HepG2 (cell line): ENCODE measurements around the gene PYGB. TPM values are rescaled to one million over a fixed set of nuclear protein-coding genes. Genes with fewer than 3 reads are reported as not detected.
A peak's percentile ranks its signal among the peaks of the same experiment; 100 is the strongest.

Experiments used
- FIP1L1 ChIP-seq: fragments of 200-400 bp; formaldehyde crosslinking; IDR thresholded peaks from 2 replicates; pipeline ENCODE4 v1.6.1; 2018; ENCODE audit warnings: low read depth, mild to moderate bottlenecking, low read length, moderate library complexity, borderline replicate concordance; ENCODE audit not compliant: insufficient read depth
- FOXA3 ChIP-seq: IDR thresholded peaks from 2 replicates; pipeline ENCODE4 v1.6.1; 2016; ENCODE audit warnings: missing genetic modification reagents, missing compliant biosample characterization
- GABPA ChIP-seq, 2 experiments: IDR thresholded peaks; 2 replicates each; pipeline ENCODE4 v1.6.1; 2011 to 2016; ENCODE audit warnings: low read depth in 2 of 2, low read length in 1 of 2, missing biosample characterization in 1 of 2, missing genetic modification characterization in 1 of 2
- KDM6A ChIP-seq: IDR thresholded peaks from 2 replicates; pipeline ENCODE4 v1.6.1; 2016; ENCODE audit warnings: low read depth
- PAX8 ChIP-seq: sonication (generic); formaldehyde crosslinking; IDR thresholded peaks from 2 replicates; pipeline ENCODE4 v1.8.0; 2022; ENCODE audit warnings: mild to moderate bottlenecking, missing genetic modification reagents, borderline replicate concordance
- PRDM15 ChIP-seq: sonication (generic); formaldehyde crosslinking; IDR thresholded peaks from 2 replicates; pipeline ENCODE4 v1.4.0; 2020; ENCODE audit warnings: missing genetic modification reagents
- RARA ChIP-seq: IDR thresholded peaks from 2 replicates; pipeline ENCODE4 v1.6.1; 2016; ENCODE audit warnings: missing genetic modification reagents, missing compliant biosample characterization
- SMAD1 ChIP-seq: sonication (generic); formaldehyde crosslinking; IDR thresholded peaks from 2 replicates; pipeline ENCODE4 v1.4.0; 2020; ENCODE audit warnings: missing genetic modification reagents, low read depth, mild to moderate bottlenecking, borderline replicate concordance
- SP2 ChIP-seq: sonication (generic); formaldehyde crosslinking; IDR thresholded peaks from 2 replicates; pipeline ENCODE4 v1.5.1; 2020; ENCODE audit warnings: mild to moderate bottlenecking, missing genetic modification reagents
- SRSF9 ChIP-seq: fragments of 200-400 bp; formaldehyde crosslinking; IDR thresholded peaks from 2 replicates; pipeline ENCODE4 v1.6.1; 2018; ENCODE audit warnings: borderline replicate concordance, mild to moderate bottlenecking, low read depth, low read length; ENCODE audit not compliant: insufficient read depth, poor library complexity, severe bottlenecking
- ZBED4 ChIP-seq: sonication (generic); formaldehyde crosslinking; IDR thresholded peaks from 2 replicates; pipeline ENCODE4 v1.4.0; 2020; ENCODE audit warnings: missing genetic modification reagents, borderline replicate concordance
- ZNF546 ChIP-seq: sonication (generic); formaldehyde crosslinking; conservative IDR thresholded peaks from 2 replicates; pipeline ENCODE4 v1.8.1; 2023; ENCODE audit warnings: mild to moderate bottlenecking, missing genetic modification reagents
- ZNF556 ChIP-seq: sonication (generic); formaldehyde crosslinking; IDR thresholded peaks from 2 replicates; pipeline ENCODE4 v1.4.0; 2020; ENCODE audit warnings: mild to moderate bottlenecking, missing genetic modification reagents, borderline replicate concordance
- ZNF574 ChIP-seq: sonication (generic); formaldehyde crosslinking; IDR thresholded peaks from 2 replicates; pipeline ENCODE4 v1.4.0; 2020; ENCODE audit warnings: missing genetic modification reagents
- ZNF784 ChIP-seq: sonication (generic); formaldehyde crosslinking; IDR thresholded peaks from 2 replicates; pipeline ENCODE4 v1.5.1; 2020; ENCODE audit warnings: missing genetic modification reagents, mild to moderate bottlenecking, borderline replicate concordance
- ZSCAN25 ChIP-seq: sonication (generic); formaldehyde crosslinking; IDR thresholded peaks from 2 replicates; pipeline ENCODE4 v1.8.0; 2022; ENCODE audit warnings: mild to moderate bottlenecking, missing genetic modification reagents
- polyA plus RNA-seq, 8 experiments: library from polyadenylated mRNA; depleted of rRNA in 3 of 8; stranded (reverse) in 7 of 8; unstranded in 1 of 8; fragments of >200 nt; fragmentation: Illumina TruSeq in 4 of 8; extraction: Trizol in 4 of 8; gene quantifications; 2 replicates each; pipeline versions ENCODE4 v1.2.1 to v1.2.3, GENCODE V29; 2011 to 2016; ENCODE audit warnings: low read depth in 4 of 8, missing spikeins in 1 of 8, mixed read lengths in 1 of 8; ENCODE audit not compliant: insufficient read depth in 1 of 8
- total RNA-seq, 5 experiments: library from RNA; depleted of rRNA; stranded (reverse); fragments of >200 nt; fragmentation: Illumina TruSeq; extraction: Trizol; gene quantifications; 2 replicates each; pipeline ENCODE4 v1.2.3, GENCODE V29; 2016; ENCODE audit warnings: low read depth in 1 of 5

PYGB gene
- total and polyA plus RNA-seq, 2 of the 13 experiments (the other 11 are each of a cell fraction or from before 2014, with no cell fraction given): 24.2 to 86.3 TPM

- TF ChIP-seq ZBED4 (CRISPR knock-in tag) (no peak), FIP1L1 (0 out of 2 replicates have a peak, but pooled peaks have one; percentile 80), SRSF9 (no peak), PAX8 (CRISPR knock-in tag) (no peak), ZNF556 (CRISPR knock-in tag) (no peak), ZNF574 (CRISPR knock-in tag) (peak; percentile 14; the same call in 1 of the 2 replicates), ZSCAN25 (CRISPR knock-in tag) (no peak; the same call in 1 of the 2 replicates), SMAD1 (CRISPR knock-in tag) (0 out of 2 replicates have a peak, but pooled peaks have one; percentile 27), ZNF546 (CRISPR knock-in tag) (no peak), GABPA (IDR thresholded peaks at IDR 0.05; ENCODE audit: low read depth, low read length) (no peak), GABPA (CRISPR knock-in tag; IDR thresholded peaks at IDR 0.05; ENCODE audit: low read depth) (no peak; the same call in 1 of the 2 replicates), RARA (CRISPR knock-in tag) (peak; percentile 94), SP2 (CRISPR knock-in tag) (no peak), PRDM15 (CRISPR knock-in tag) (peak; percentile 90), ZNF784 (CRISPR knock-in tag) (no peak), FOXA3 (CRISPR knock-in tag) (peak; percentile 41; the same call in 1 of the 2 replicates), KDM6A (peak; percentile 62; the same call in 1 of the 2 replicates)
These were observed 61.7 kb downstream of the PYGB start (continued) for GRCh38 chr20:25309395-25310267.
